ENCODE results near the gene UNG. TPM values are rescaled to one million over a fixed set of nuclear protein-coding genes. Genes with fewer than 3 reads are reported as not detected.

Gene UNG
- total RNA-seq, 2 experiments from 2014 or later, result 3.3 to 3.6 TPM

DNA sequence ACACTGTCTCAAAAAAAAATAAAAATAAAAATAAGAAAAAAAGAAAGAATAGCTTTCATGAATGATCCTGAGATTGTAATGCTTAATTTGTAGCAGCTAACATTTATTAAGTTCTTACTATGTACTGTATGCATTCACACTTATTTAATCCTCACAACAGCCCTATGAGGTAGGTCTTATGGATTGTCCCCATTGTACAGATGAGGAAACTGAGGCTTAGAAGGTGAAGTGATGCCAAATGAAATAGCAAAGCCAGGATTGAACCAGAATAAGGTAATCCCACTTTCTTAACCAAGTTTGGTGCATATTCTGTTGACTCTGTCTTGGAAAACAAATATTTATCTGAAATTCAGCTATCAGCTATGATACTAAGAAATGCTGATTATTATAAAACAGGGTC, 42.9 kb upstream of the UNG start:
- no peaks in the 10 kb centered on the region for H3K9me3 Mint-ChIP-seq
- peaks cover 13% of the 10 kb centered on the region for H3K4me1 Mint-ChIP-seq (ENCODE audit: low read depth)
- POLR2A ChIA-PET, result interaction anchor here (1.1 to 2.8 kb wide), 3 partner anchors 9 to 493 kb away, joined by 3 to 13 read pairs (median 4); partner anchors contain the start of genes ISCU and SSH1
- H3K27me3 Mint-ChIP-seq, result no peaks in the 10 kb centered on the region
- Histone ChIP-seq H3K27me3 (ENCODE audit: control insufficient read depth in 1 of 2, insufficient read depth in 2 of 2, low read length in 2 of 2) (no peaks in the 10 kb centered on the region), H3K4me3 (ENCODE audit: low read length) (no peak overlapping the region), H3K9me3 (ENCODE audit: control insufficient read depth in 1 of 2, insufficient read depth in 1 of 2, low read length in 2 of 2) (no peaks in the 10 kb centered on the region), H3K4me1 (ENCODE audit: insufficient read depth, low read length) (peaks cover 23% of the 10 kb centered on the region), H3K27ac (ENCODE audit: low read depth in 1 of 2, low read length in 2 of 2) (peak overlapping the region; percentile 87), H3K36me3 (ENCODE audit: insufficient read depth, low read length) (peaks cover 11% of the 10 kb centered on the region)
- no peak for ATAC-seq (ENCODE audit: poor library complexity)
- H3K27ac Mint-ChIP-seq, result peak overlapping the region; percentile 86
- intact Hi-C loops (cut with DNase I, micrococcal nuclease), result loop anchor here (5.0 to 10.0 kb wide), 9 partner anchors 98 to 1370 kb away; partner anchors contain the start of genes C12orf76 (in 1 of the 2), FAM222A (in 1 of the 2), ISCU (in 1 of the 2) and KCTD10 (in 1 of the 2)
- TF ChIP-seq, protein P1, sequence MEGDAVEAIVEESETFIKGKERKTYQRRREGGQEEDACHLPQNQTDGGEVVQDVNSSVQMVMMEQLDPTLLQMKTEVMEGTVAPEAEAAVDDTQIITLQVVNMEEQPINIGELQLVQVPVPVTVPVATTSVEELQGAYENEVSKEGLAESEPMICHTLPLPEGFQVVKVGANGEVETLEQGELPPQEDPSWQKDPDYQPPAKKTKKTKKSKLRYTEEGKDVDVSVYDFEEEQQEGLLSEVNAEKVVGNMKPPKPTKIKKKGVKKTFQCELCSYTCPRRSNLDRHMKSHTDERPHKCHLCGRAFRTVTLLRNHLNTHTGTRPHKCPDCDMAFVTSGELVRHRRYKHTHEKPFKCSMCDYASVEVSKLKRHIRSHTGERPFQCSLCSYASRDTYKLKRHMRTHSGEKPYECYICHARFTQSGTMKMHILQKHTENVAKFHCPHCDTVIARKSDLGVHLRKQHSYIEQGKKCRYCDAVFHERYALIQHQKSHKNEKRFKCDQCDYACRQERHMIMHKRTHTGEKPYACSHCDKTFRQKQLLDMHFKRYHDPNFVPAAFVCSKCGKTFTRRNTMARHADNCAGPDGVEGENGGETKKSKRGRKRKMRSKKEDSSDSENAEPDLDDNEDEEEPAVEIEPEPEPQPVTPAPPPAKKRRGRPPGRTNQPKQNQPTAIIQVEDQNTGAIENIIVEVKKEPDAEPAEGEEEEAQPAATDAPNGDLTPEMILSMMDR (IDR thresholded peaks at IDR 0.05), result no peak
- H3K4me3 Mint-ChIP-seq, result peak overlapping the region; percentile 30
- peaks cover 42% of the 10 kb centered on the region for H3K36me3 Mint-ChIP-seq (ENCODE audit: low read depth)
- CTCF ChIA-PET, result interaction anchor here (0.6 to 3.8 kb wide), 3 partner anchors 12 to 436 kb away, joined by 4 to 31 read pairs (median 5); partner anchors contain the start of gene ALKBH2
- DNase-seq, result no peak

DNA sequence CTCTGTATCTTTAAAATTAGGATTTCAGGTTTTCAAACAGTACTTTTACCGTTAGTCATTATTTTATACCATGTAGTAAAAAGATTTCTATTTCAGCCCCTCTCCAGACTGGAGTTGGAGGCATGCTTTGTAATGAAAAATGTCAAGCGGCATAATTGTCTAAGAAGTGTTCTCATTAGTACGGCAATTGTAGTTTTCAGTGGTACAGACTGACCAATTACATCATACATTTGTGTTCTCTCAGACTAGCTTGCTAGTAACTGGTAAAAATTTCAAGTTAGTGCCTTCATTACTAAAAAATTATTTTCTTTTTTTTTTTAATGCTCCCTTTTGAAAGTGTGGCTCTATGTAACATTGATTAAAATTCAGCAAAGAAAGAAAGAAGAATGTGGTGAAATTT, 40.5 kb upstream of the UNG start:
- no peak overlapping the region for H3K27ac ChIP-seq (ENCODE audit: low read depth in 1 of 2, low read length in 2 of 2)
- Mint-ChIP-seq H3K27me3 (no peaks in the 10 kb centered on the region), H3K4me3 (no peak overlapping the region), H3K36me3 (ENCODE audit: low read depth) (peaks cover 46% of the 10 kb centered on the region), H3K9me3 (no peaks in the 10 kb centered on the region), H3K27ac (no peak overlapping the region), H3K4me1 (ENCODE audit: low read depth) (peaks cover 12% of the 10 kb centered on the region)
- no peak overlapping the region for H3K4me3 ChIP-seq (ENCODE audit: low read length)
- CTCF ChIA-PET, result no interaction called here
- H3K4me1 ChIP-seq (ENCODE audit: insufficient read depth, low read length), result peaks cover 21% of the 10 kb centered on the region
- no peak for DNase-seq
- H3K36me3 ChIP-seq (ENCODE audit: insufficient read depth, low read length), result peaks cover 11% of the 10 kb centered on the region
- no peaks in the 10 kb centered on the region for H3K27me3 ChIP-seq (ENCODE audit: control insufficient read depth in 1 of 2, insufficient read depth in 2 of 2, low read length in 2 of 2)
- no peak for ATAC-seq (ENCODE audit: poor library complexity)
- intact Hi-C loops (cut with DNase I, micrococcal nuclease), result loop anchor here in 1 of 2 experiments (10.0 kb wide), 3 partner anchors 422 to 1372 kb away; partner anchors contain the start of genes PRDM4, PWP1 and SELPLG
- TF ChIP-seq, protein P1 (IDR thresholded peaks at IDR 0.05), result no peak
- no peaks in the 10 kb centered on the region for H3K9me3 ChIP-seq (ENCODE audit: control insufficient read depth in 1 of 2, insufficient read depth in 1 of 2, low read length in 2 of 2)
- POLR2A ChIA-PET, result no interaction called here

DNA sequence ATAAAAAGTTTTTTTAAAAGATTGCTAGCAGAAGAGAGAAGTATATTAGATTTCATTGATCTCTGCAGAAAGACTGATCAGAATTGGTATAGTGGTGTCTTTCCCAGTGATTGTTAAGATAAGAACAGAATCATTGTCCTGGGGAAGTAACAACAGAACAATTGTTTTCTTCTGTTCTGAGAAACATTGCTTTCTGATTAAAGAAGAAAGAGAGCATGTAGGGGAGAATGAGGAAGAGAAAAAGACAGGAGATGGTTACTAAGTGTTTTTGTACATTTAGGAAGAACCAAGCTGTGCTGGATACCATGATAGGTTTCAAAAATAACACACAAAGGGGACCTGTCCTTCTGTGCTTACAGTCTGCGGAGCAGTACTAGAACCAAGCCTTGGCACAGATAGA, 40.0 kb upstream of the UNG start:
- Mint-ChIP-seq H3K4me3 (no peak overlapping the region), H3K27ac (no peak overlapping the region), H3K36me3 (ENCODE audit: low read depth) (peaks cover 41% of the 10 kb centered on the region), H3K9me3 (no peaks in the 10 kb centered on the region), H3K27me3 (no peaks in the 10 kb centered on the region), H3K4me1 (ENCODE audit: low read depth) (peaks cover 7% of the 10 kb centered on the region)
- CTCF ChIA-PET, result no interaction called here
- POLR2A ChIA-PET, result no interaction called here
- Histone ChIP-seq H3K36me3 (ENCODE audit: insufficient read depth, low read length) (peaks cover 11% of the 10 kb centered on the region), H3K27ac (ENCODE audit: low read depth in 1 of 2, low read length in 2 of 2) (no peak overlapping the region), H3K27me3 (ENCODE audit: control insufficient read depth in 1 of 2, insufficient read depth in 2 of 2, low read length in 2 of 2) (no peaks in the 10 kb centered on the region), H3K4me1 (ENCODE audit: insufficient read depth, low read length) (peaks cover 17% of the 10 kb centered on the region), H3K4me3 (ENCODE audit: low read length) (no peak overlapping the region), H3K9me3 (ENCODE audit: control insufficient read depth in 1 of 2, insufficient read depth in 1 of 2, low read length in 2 of 2) (no peaks in the 10 kb centered on the region)
- DNase-seq (no peak), ATAC-seq (ENCODE audit: poor library complexity) (no peak)
- intact Hi-C loops (cut with DNase I, micrococcal nuclease), result loop anchor here in 1 of 2 experiments (10.0 kb wide), 3 partner anchors 423 to 1373 kb away; partner anchors contain the start of genes PRDM4, PWP1 and SELPLG
- TF ChIP-seq, protein P1 (IDR thresholded peaks at IDR 0.05), result no peak
